Breast epithelium (tissue), 3 donors: Measurements from ENCODE around the gene VIPR1.

Experiments
- CTCF ChIP-seq, 3 donors: fragments of 450-650 bp; IDR thresholded peaks; one replicate each; pipeline ENCODE4 v1.5.1; 2016 to 2017; ENCODE audit warnings: antibody characterized with exemption in 3 of 3, mild to moderate bottlenecking in 3 of 3, moderate library complexity in 3 of 3
- POLR2A ChIP-seq: fragments of 450-650 bp; IDR thresholded peaks from one replicate; pipeline ENCODE4 v1.6.1; 2016; ENCODE audit warnings: antibody characterized with exemption, mild to moderate bottlenecking, moderate library complexity

GRCh38 chr3:42556089-42556632, 53.7 kb downstream of the VIPR1 start:
- TF ChIP-seq CTCF (IDR thresholded peaks at IDR 0.05), result no peak
- TF ChIP-seq POLR2A, result no peak
